ENCODE results near the gene IFITM1.
"Not testable (repeated sequence)": the region's sequence is repeated elsewhere in the genome, so short reads cannot be mapped to it uniquely, and the experiment has no call there.

DNA sequence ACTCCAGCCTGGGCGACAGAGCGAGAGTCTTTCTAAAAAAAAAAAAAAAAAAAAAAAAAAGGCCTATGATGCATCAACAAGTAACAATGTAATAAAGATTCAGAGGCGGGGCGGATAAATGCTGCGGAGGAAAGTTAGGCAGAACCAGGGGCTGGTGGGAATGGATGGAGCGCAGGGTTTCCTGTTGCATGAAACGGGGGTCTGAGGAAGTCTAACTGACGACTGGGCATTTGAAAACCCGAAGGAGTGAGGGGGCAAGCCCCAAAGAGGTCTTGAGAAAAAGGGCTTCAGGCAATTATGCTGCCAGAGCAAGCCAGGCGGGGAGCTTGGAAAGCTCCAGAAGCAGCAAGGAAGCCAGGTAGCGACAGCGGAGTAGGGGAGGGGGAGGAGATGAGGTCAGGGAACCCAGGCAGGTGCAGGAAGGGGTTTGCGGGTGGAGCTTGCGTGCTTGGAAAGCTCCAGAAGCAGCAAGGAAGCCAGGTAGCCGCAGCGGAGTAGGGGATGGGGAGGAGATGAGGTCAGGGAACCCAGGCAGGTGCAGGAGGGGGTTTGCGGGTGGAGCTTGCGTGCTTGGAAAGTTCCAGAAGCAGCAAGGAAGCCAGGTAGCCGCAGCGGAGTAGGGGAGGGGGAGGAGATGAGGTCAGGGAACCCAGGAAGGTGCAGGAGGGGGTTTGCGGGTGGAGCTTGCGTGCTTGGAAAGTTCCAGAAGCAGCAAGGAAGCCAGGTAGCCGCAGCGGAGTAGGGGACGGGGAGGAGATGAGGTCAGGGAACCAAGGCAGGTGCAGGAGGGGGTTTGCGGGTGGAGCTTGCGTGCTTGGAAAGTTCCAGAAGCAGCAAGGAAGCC, 26.6 kb upstream of the IFITM1 start:
- not testable (repeated sequence) for TF ChIP-seq CTCF, EZH2phosphoT487, EZH2 (IDR thresholded peaks at IDR 0.05)
